Ishikawa (cell line): ENCODE data around the gene TRIB2.

Experiments used
- CEBPB ChIP-seq: IDR thresholded peaks from 2 replicates; pipeline ENCODE4 v1.6.1; 2012
- CREB1 ChIP-seq: IDR thresholded peaks from 2 replicates; pipeline ENCODE4 v1.6.1; 2012; ENCODE audit warnings: low read depth
- EGR1 ChIP-seq: IDR thresholded peaks from 2 replicates; pipeline ENCODE4 v1.6.1; 2012
- EP300 ChIP-seq: IDR thresholded peaks from 2 replicates; pipeline ENCODE4 v1.6.1; 2012; ENCODE audit warnings: borderline replicate concordance
- FOXM1 ChIP-seq: IDR thresholded peaks from 2 replicates; pipeline ENCODE4 v1.6.1; 2012; ENCODE audit warnings: low read depth, borderline replicate concordance
- NFIC ChIP-seq: IDR thresholded peaks from 2 replicates; pipeline ENCODE4 v1.6.1; 2012
- RAD21 ChIP-seq: IDR thresholded peaks from 2 replicates; pipeline ENCODE4 v1.6.1; 2012; ENCODE audit warnings: low read depth
- TAF1 ChIP-seq: IDR thresholded peaks from 2 replicates; pipeline ENCODE4 v1.6.1; 2012; ENCODE audit warnings: low read depth, mild to moderate bottlenecking
- TCF12 ChIP-seq: IDR thresholded peaks from 2 replicates; pipeline ENCODE4 v1.6.1; 2012; ENCODE audit warnings: low read depth
- TEAD4 ChIP-seq: IDR thresholded peaks from 2 replicates; pipeline ENCODE4 v1.6.1; 2012
- YY1 ChIP-seq: IDR thresholded peaks from 2 replicates; pipeline ENCODE4 v1.6.1; 2012; ENCODE audit warnings: low read depth
- ZBTB7A ChIP-seq: IDR thresholded peaks from 2 replicates; pipeline ENCODE4 v1.6.1; 2012; ENCODE audit warnings: low read depth
- TF ChIP-seq, protein P1 (sequence below): IDR thresholded peaks from 2 replicates; pipeline ENCODE4 v1.6.1; 2012
- TF ChIP-seq, protein P2 (sequence below): IDR thresholded peaks from 2 replicates; pipeline ENCODE4 v1.6.1; 2012; ENCODE audit warnings: low read depth, mild to moderate bottlenecking
- TF ChIP-seq, protein P3 (sequence below): IDR thresholded peaks from 2 replicates; pipeline ENCODE4 v1.6.1; 2012

The TRIB2 gene

DNA sequence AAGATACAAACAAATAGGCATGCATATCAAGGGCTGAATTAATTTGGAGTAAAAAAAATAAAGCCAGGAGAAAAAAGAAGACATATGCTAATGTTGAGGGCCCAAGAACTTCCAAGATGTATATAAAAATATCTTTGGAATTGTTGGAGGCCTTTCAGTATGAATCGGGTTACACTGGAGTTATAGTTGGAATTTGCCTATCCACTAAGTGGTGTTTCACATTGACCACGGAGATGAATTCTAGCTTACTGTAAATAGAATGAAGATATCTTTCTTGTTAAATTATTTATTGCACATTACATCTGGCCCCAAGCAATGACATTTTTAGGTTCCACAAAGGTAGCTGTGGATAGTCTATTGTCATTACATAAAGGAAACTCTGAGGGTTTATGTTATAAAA lies 38.5 kb upstream of the TRIB2 start:
- no peak for TF ChIP-seq YY1
- no peak for TF ChIP-seq CREB1
- no peak for TF ChIP-seq ZBTB7A
- TF ChIP-seq NFIC = no peak
- no peak for TF ChIP-seq RAD21
- no peak for TF ChIP-seq TEAD4
- TF ChIP-seq, protein P1, sequence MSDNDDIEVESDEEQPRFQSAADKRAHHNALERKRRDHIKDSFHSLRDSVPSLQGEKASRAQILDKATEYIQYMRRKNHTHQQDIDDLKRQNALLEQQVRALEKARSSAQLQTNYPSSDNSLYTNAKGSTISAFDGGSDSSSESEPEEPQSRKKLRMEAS = no peak
- no peak for TF ChIP-seq TAF1
- TF ChIP-seq FOXM1 = no peak
- no peak for TF ChIP-seq TCF12

DNA sequence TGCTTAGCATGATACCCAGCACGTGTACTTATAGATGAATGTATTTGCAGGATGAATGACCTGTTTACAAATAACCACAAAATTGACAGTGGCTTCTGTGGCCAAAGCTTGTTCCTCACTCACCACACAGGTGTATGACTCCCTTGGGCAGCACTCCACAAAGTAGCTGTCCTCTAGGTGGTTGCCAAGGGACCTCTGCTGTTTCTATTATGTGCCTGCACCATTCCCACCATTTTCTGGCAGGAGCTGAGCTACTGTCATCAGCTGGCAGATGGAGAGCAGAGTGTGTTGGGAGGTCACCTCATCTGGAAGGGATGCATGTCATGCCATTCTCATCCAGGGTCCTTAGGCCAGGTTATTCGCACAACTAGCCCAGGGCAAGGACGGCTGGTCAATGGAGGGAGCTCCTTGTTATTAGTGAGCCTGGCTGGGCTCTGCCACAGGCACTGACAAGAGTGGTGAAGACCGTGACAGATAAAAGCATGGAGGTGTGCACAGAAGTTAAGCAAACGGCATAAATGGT lies 37.1 kb upstream of the TRIB2 start:
- TF ChIP-seq CREB1 = no peak
- TF ChIP-seq FOXM1 = no peak
- TF ChIP-seq RAD21 = no peak
- no peak for TF ChIP-seq NFIC
- TF ChIP-seq TAF1 = no peak
- no peak for TF ChIP-seq EP300
- TF ChIP-seq, protein P2, sequence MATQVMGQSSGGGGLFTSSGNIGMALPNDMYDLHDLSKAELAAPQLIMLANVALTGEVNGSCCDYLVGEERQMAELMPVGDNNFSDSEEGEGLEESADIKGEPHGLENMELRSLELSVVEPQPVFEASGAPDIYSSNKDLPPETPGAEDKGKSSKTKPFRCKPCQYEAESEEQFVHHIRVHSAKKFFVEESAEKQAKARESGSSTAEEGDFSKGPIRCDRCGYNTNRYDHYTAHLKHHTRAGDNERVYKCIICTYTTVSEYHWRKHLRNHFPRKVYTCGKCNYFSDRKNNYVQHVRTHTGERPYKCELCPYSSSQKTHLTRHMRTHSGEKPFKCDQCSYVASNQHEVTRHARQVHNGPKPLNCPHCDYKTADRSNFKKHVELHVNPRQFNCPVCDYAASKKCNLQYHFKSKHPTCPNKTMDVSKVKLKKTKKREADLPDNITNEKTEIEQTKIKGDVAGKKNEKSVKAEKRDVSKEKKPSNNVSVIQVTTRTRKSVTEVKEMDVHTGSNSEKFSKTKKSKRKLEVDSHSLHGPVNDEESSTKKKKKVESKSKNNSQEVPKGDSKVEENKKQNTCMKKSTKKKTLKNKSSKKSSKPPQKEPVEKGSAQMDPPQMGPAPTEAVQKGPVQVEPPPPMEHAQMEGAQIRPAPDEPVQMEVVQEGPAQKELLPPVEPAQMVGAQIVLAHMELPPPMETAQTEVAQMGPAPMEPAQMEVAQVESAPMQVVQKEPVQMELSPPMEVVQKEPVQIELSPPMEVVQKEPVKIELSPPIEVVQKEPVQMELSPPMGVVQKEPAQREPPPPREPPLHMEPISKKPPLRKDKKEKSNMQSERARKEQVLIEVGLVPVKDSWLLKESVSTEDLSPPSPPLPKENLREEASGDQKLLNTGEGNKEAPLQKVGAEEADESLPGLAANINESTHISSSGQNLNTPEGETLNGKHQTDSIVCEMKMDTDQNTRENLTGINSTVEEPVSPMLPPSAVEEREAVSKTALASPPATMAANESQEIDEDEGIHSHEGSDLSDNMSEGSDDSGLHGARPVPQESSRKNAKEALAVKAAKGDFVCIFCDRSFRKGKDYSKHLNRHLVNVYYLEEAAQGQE = no peak
- no peak for TF ChIP-seq EGR1
- TF ChIP-seq TEAD4 = no peak
- no peak for TF ChIP-seq TCF12
- TF ChIP-seq, protein P1 = no peak
- TF ChIP-seq ZBTB7A = no peak
- no peak for TF ChIP-seq YY1
- TF ChIP-seq, protein P3, sequence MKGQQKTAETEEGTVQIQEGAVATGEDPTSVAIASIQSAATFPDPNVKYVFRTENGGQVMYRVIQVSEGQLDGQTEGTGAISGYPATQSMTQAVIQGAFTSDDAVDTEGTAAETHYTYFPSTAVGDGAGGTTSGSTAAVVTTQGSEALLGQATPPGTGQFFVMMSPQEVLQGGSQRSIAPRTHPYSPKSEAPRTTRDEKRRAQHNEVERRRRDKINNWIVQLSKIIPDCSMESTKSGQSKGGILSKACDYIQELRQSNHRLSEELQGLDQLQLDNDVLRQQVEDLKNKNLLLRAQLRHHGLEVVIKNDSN = no peak
- TF ChIP-seq CEBPB = no peak

DNA sequence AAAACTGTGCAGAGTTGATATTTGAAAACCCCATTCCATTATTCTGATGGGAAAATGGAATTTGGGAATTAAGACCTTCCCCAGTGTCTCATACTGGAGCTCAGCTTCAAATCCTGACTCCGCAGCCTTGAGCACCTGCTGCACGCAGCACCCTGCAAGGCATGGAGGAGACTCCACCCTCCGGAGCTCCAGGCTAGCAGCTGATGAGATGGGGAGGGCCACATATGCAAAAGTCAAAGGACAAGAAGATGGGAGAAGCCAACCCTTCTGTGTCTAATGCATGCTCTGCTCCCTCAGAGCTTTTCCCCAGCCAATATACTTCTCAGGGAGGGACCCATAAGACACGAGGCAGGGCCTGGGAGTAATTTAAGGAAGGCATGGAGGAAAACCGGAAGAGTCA lies 34.7 kb upstream of the TRIB2 start:
- TF ChIP-seq, protein P1 = no peak
- TF ChIP-seq EP300 (no peak), YY1 (no peak), NFIC (no peak), EGR1 (no peak), CEBPB (no peak)
- TF ChIP-seq, protein P2 = no peak

DNA sequence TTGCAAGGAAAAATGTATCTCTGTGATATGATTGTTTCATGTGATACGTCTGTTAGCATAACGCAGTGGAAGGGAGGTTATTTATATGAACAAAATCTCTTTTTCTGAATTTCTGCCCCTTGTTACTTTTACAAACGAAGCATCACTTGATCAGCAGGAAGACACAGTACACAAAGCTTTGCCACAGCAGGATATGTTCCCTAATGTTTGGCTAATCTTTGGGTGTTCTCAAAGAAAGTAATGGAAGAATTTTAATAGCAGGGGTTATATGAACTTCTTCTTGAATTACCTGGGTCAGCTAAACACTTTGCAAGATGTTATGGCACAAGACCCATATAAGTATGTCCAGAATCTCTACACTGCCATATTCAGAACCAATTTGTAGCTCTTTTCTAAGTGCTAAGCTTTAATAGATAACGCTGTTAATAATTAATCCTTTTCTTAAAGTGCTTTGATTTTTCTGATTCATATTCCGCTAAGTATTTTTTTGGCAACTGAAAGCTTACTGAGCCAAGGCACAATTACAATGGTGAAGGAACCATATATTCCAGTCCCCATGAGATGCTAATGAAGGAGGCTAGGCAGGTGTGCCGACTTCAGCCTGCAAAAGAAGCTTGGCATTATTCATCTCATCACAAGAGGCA lies 33.2 kb upstream of the TRIB2 start:
- TF ChIP-seq NFIC (no peak), CREB1 (no peak), EP300 (no peak), TCF12 (no peak), RAD21 (no peak), YY1 (no peak), ZBTB7A (no peak), TEAD4 (no peak), TAF1 (no peak), CEBPB (no peak)
- TF ChIP-seq, protein P3 = no peak

DNA sequence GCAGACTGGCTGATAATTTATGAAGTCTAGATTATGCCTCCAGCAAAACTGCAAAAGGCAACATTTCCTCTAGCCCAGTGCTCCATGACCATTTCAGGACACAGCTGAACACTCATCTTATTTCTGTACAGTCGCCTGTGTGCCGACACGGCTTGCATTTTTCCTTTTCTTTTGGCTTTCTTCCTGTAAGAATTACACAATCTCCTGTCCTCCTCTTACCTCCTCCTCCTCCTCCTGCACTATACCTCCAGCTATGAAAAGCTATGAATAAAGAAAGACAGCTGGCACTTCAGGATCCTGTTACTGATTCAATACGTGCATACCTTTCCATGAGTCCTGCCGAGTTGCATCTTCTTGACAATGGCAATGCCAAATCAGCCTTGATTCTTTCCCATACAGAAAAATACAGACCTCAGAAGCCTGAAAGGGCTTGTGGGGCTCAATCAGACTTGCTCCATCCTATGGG lies 32.2 kb upstream of the TRIB2 start:
- TF ChIP-seq CEBPB (peak; percentile 78), TAF1 (no peak)

DNA sequence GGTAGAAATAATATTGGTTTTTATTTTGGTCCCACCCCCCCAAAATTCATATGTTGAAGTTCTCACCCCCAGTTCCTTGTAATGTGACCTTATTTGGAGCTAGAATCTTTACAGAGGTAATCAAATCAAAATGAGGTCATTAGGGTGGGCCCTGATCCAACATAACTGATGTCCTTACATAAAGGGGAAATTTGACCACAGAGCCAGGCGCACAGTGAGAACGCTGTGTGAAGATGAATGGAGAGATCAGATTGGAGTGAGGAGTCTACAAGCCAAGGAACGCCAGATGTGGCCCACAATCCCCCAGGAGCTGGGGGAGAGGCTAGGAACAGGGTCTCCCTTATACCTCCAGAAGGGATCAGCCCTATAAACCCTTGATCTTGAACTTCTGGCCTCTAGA lies 31.6 kb upstream of the TRIB2 start:
- TF ChIP-seq TEAD4 (no peak), TAF1 (no peak), EP300 (no peak), CEBPB (no peak), EGR1 (no peak), NFIC (no peak), FOXM1 (no peak), RAD21 (no peak), YY1 (no peak), TCF12 (no peak), CREB1 (no peak), ZBTB7A (no peak)
- TF ChIP-seq, protein P1 = no peak
- TF ChIP-seq, protein P3 = no peak
- TF ChIP-seq, protein P2 = no peak
